Trophoblast cell (in vitro differentiated cells and primary cell): Measurements from ENCODE around the gene SF3A2.

Source experiments
- DNase-seq, 2 donors: peaks; one replicate each; pipeline ENCODE4 v3.0.0-alpha.2; 2016
- H2AFZ ChIP-seq: 2 replicates; pipeline ENCODE4 v1.6.1; 2013; ENCODE audit warnings: low read length, moderate library complexity, mild to moderate bottlenecking; ENCODE audit not compliant: insufficient read depth, poor library complexity
- H2AK5ac ChIP-seq: 2 replicates; pipeline ENCODE4 v1.6.1; 2013; ENCODE audit warnings: mild to moderate bottlenecking, low read length
- H2BK120ac ChIP-seq: 2 replicates; pipeline ENCODE4 v1.6.1; 2013; ENCODE audit warnings: low read length, mild to moderate bottlenecking, moderate library complexity; ENCODE audit not compliant: insufficient read depth, poor library complexity
- H2BK12ac ChIP-seq: 2 replicates; pipeline ENCODE4 v1.6.1; 2013; ENCODE audit warnings: mild to moderate bottlenecking, low read length, moderate library complexity
- H2BK5ac ChIP-seq: 2 replicates; pipeline ENCODE4 v1.6.1; 2013; ENCODE audit warnings: low read length, low read depth, moderate library complexity, mild to moderate bottlenecking; ENCODE audit not compliant: poor library complexity
- H3K14ac ChIP-seq: 2 replicates; pipeline ENCODE4 v1.6.1; 2013; ENCODE audit warnings: mild to moderate bottlenecking, low read length
- H3K18ac ChIP-seq: 2 replicates; pipeline ENCODE4 v1.6.1; 2013; ENCODE audit warnings: mild to moderate bottlenecking, low read length
- H3K23ac ChIP-seq: 2 replicates; pipeline ENCODE4 v1.6.1; 2013; ENCODE audit warnings: low read length
- H3K27ac ChIP-seq: 2 replicates; pipeline ENCODE4 v1.5.1; 2013; ENCODE audit warnings: low read depth, mild to moderate bottlenecking, inconsistent platforms, low read length, moderate library complexity
- H3K27me3 ChIP-seq: 2 replicates; pipeline ENCODE4 v1.6.1; 2013; ENCODE audit warnings: inconsistent platforms, mild to moderate bottlenecking, low read length, moderate library complexity; ENCODE audit not compliant: insufficient read depth
- H3K36me3 ChIP-seq, 2 experiments: 1 replicate in 1 of 2; 2 replicates in 1 of 2; pipeline ENCODE4 v1.6.1; 2013; ENCODE audit warnings: low read length in 2 of 2, mild to moderate bottlenecking in 2 of 2, moderate library complexity in 1 of 2; ENCODE audit not compliant: insufficient read depth in 2 of 2, control insufficient read depth in 1 of 2
- H3K4ac ChIP-seq: 2 replicates; pipeline ENCODE4 v1.6.1; 2013; ENCODE audit warnings: low read depth, mild to moderate bottlenecking, low read length, moderate library complexity
- H3K4me1 ChIP-seq, 2 experiments: 1 replicate in 1 of 2; 2 replicates in 1 of 2; pipeline ENCODE4 v1.6.1; 2013; ENCODE audit warnings: low read length in 2 of 2, mild to moderate bottlenecking in 2 of 2, moderate library complexity in 1 of 2; ENCODE audit not compliant: insufficient read depth in 2 of 2, control insufficient read depth in 1 of 2
- H3K4me2 ChIP-seq: 2 replicates; pipeline ENCODE4 v1.6.1; 2013; ENCODE audit warnings: inconsistent platforms, mild to moderate bottlenecking, low read length, moderate library complexity
- H3K4me3 ChIP-seq: 2 replicates; pipeline ENCODE4 v1.5.1; 2013; ENCODE audit warnings: mild to moderate bottlenecking, low read depth, low read length, inconsistent platforms
- H3K79me1 ChIP-seq: one replicate; pipeline ENCODE4 v1.6.1; 2013; ENCODE audit warnings: low read length
- H3K79me2 ChIP-seq: 2 replicates; pipeline ENCODE4 v1.6.1; 2013; ENCODE audit warnings: low read length, mild to moderate bottlenecking; ENCODE audit not compliant: control insufficient read depth, insufficient read depth, poor library complexity
- H3K9ac ChIP-seq: 2 replicates; pipeline ENCODE4 v1.6.1; 2013; ENCODE audit warnings: mild to moderate bottlenecking, low read length
- H3K9me3 ChIP-seq: 2 replicates; pipeline ENCODE4 v1.6.1; 2013; ENCODE audit warnings: low read depth, mild to moderate bottlenecking, control low read depth, inconsistent platforms, low read length; ENCODE audit not compliant: insufficient read depth
- H4K12ac ChIP-seq: 2 replicates; pipeline ENCODE4 v1.6.1; 2013; ENCODE audit warnings: low read depth, mild to moderate bottlenecking, low read length, moderate library complexity
- H4K8ac ChIP-seq: 2 replicates; pipeline ENCODE4 v1.6.1; 2013; ENCODE audit warnings: low read depth, mild to moderate bottlenecking, low read length, moderate library complexity
- H4K91ac ChIP-seq: one replicate; pipeline ENCODE4 v1.6.1; 2013; ENCODE audit warnings: low read depth, mild to moderate bottlenecking, low read length, moderate library complexity
- WGBS: extraction: QIAGEN DNeasy Blood & Tissue Kit; methylation state at CpG from one replicate; pipeline ENCODE4 v1.1.7; 2013; ENCODE audit warnings: missing lambda C conversion rate; ENCODE audit not compliant: insufficient read length, insufficient coverage; ENCODE audit errors: extremely low coverage; 5-methylcytosine and 5-hydroxymethylcytosine counted together

Gene SF3A2

DNA sequence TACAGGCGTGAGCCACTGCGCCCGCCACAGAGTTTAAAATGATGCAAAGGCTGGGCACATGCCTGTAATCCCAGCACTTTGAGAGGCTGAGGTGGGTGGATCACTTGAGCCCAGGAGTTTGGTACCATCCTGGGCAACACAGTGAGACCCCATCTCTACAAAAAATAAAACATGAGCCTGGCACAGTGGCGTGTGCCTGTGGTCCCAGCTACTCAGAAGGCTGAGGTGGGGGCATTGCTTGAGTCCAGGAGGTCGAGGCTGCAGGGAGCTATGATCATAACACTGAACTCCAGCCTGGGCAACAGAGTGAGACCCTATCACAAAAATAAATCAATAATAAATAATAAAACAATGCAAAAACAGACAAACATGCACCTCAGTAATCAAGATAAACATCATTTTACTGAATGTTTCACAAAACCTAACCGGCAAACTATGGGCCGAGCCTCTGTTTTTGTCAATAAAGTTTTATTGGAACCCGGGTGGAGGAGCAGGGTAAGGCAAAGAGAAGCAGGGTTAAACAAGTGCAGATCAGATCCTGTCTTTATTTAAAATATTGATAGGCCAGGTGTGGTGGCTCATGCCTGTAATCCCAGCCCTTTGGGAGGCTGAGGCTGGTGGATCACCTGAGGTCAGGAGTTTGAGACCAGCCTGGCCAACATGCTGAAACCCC, 47.3 kb downstream of the SF3A2 start:
- no peak overlapping the region for H4K8ac ChIP-seq
- no CpG with 5 or more reads among the region's 8 CpGs for WGBS
- no peak overlapping the region for H2AFZ ChIP-seq
- H3K9ac ChIP-seq = no peak overlapping the region
- H3K4ac ChIP-seq = no peak overlapping the region
- H2BK120ac ChIP-seq = no peak overlapping the region
- H2BK12ac ChIP-seq = no peak overlapping the region
- H3K36me3 ChIP-seq = no peaks in the 10 kb centered on the region
- H3K9me3 ChIP-seq = peaks cover 6% of the 10 kb centered on the region
- H2BK5ac ChIP-seq = no peak overlapping the region
- H3K79me1 ChIP-seq = peaks cover 3% of the 10 kb centered on the region
- no peak overlapping the region for H3K14ac ChIP-seq
- H2AK5ac ChIP-seq = no peak overlapping the region
- DNase-seq = no peak
- no peak overlapping the region for H4K91ac ChIP-seq
- H3K4me3 ChIP-seq = no peak overlapping the region
- H3K4me2 ChIP-seq = no peak overlapping the region
- no peak overlapping the region for H3K23ac ChIP-seq
- no peaks in the 10 kb centered on the region for H3K79me2 ChIP-seq
- H3K27me3 ChIP-seq = peaks cover 14% of the 10 kb centered on the region
- H4K12ac ChIP-seq = no peak overlapping the region
- H3K27ac ChIP-seq = no peak overlapping the region
- no peak overlapping the region for H3K18ac ChIP-seq
- H3K4me1 ChIP-seq = peaks cover 7 to 8% of the 10 kb centered on the region in 2 experiments

DNA sequence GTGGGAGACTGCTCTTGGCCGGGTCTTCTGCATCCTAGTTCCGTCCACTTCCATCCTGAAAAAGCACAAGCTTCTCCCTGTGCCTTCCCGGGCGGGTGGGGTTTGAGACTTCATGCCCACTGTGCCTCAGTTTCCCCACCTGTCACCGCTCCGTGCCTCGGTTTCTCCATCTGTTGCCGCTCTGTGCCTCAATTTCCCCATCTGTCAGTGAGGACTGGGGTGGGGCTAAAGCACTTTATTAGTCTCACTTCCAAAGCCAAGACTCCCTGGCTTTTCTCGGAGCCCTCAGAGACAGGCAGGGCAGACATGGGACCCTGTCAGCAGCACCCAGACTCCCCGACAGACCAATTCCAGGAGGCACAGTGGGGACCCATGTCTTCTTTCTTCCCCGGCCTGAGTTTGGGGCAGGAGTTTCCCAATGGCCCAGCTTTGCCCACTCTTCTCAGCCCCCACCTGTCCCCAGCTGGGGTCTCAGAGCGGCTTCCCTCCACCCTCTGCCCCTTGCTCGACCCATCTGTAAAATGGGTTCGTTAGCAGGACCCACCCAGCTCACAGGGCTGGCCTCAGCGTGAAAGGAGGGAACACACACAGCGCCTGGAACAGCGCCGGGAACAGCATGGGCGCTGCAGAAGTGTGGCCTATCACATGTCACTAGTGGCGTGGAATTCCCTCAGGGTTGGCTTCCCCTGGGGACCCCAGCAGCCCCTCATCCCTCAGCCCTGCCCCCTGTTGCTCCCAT, 49.9 kb downstream of the SF3A2 start:
- H3K27me3 ChIP-seq = peaks cover 40% of the 10 kb centered on the region
- H2BK12ac ChIP-seq = no peak overlapping the region
- H3K27ac ChIP-seq = no peak overlapping the region
- no peak overlapping the region for H2AFZ ChIP-seq
- peaks cover 3% of the 10 kb centered on the region for H3K79me1 ChIP-seq
- H3K9ac ChIP-seq = no peak overlapping the region
- WGBS = no CpG with 5 or more reads among the region's 20 CpGs
- no peak overlapping the region for H3K23ac ChIP-seq
- H3K9me3 ChIP-seq = peaks cover 18% of the 10 kb centered on the region
- H3K4me3 ChIP-seq = no peak overlapping the region
- H2BK5ac ChIP-seq = no peak overlapping the region
- DNase-seq = no peak
- H4K8ac ChIP-seq = no peak overlapping the region
- peaks cover 17 to 26% of the 10 kb centered on the region in 2 experiments for H3K4me1 ChIP-seq
- no peaks in the 10 kb centered on the region for H3K79me2 ChIP-seq
- no peak overlapping the region for H4K12ac ChIP-seq
- no peak overlapping the region for H3K14ac ChIP-seq
- H3K18ac ChIP-seq = no peak overlapping the region
- no peaks in the 10 kb centered on the region for H3K36me3 ChIP-seq
- H2BK120ac ChIP-seq = no peak overlapping the region
- H2AK5ac ChIP-seq = no peak overlapping the region
- H3K4me2 ChIP-seq = no peak overlapping the region
- no peak overlapping the region for H4K91ac ChIP-seq
- no peak overlapping the region for H3K4ac ChIP-seq

DNA sequence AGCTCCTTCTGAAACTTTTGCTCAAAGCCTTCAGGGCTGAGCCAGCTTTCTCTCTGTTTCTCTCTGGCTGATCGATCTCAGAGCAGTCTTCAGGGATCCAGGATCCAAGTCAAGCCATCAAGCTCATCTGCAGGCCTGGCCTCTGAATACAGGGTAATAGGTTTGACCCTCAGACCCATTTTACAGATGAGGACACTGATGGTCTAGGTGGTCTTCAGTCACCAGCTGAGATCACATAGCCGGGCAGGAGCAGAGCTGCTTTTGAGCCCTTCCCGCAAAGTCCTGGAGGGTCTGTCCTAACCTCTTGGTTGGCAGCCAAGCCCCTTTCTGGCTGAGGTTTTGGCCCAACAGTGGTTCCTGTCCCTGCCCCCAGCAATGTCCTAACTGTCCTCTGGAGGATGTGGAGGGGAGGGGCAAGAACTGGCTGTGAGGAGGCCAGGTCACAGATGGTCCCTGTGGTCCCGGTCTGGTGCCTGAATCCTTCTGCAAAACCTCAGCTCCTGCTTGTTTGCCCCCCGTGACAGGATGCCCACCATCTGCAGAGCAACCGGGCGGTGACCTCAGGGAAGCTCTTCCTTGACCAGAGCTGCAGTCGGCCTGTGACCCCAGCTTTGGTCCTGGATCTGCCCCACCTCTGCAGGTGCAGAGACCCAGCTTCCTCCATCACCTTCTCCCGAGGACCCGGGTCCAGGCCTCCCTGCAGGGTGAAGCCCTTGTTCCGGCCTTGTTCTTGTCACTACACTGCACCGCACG, 51.1 kb downstream of the SF3A2 start:
- H3K27me3 ChIP-seq = peaks cover 49% of the 10 kb centered on the region
- H3K4ac ChIP-seq = no peak overlapping the region
- no peak overlapping the region for H3K4me3 ChIP-seq
- H3K14ac ChIP-seq = no peak overlapping the region
- H3K27ac ChIP-seq = no peak overlapping the region
- H4K12ac ChIP-seq = no peak overlapping the region
- no peak for DNase-seq
- no peaks in the 10 kb centered on the region for H3K79me1 ChIP-seq
- no peak overlapping the region for H4K91ac ChIP-seq
- no peak overlapping the region for H4K8ac ChIP-seq
- H2AFZ ChIP-seq = no peak overlapping the region
- H2BK12ac ChIP-seq = no peak overlapping the region
- H3K9me3 ChIP-seq = peaks cover 20% of the 10 kb centered on the region
- no peak overlapping the region for H2BK120ac ChIP-seq
- H3K36me3 ChIP-seq = no peaks in the 10 kb centered on the region
- H3K9ac ChIP-seq = no peak overlapping the region
- no peak overlapping the region for H2AK5ac ChIP-seq
- no CpG with 5 or more reads among the region's 13 CpGs for WGBS
- peaks cover 9 to 20% of the 10 kb centered on the region in 2 experiments for H3K4me1 ChIP-seq
- no peak overlapping the region for H3K23ac ChIP-seq
- no peak overlapping the region for H3K18ac ChIP-seq
- no peak overlapping the region for H3K4me2 ChIP-seq
- H2BK5ac ChIP-seq = no peak overlapping the region
- H3K79me2 ChIP-seq = no peaks in the 10 kb centered on the region

DNA sequence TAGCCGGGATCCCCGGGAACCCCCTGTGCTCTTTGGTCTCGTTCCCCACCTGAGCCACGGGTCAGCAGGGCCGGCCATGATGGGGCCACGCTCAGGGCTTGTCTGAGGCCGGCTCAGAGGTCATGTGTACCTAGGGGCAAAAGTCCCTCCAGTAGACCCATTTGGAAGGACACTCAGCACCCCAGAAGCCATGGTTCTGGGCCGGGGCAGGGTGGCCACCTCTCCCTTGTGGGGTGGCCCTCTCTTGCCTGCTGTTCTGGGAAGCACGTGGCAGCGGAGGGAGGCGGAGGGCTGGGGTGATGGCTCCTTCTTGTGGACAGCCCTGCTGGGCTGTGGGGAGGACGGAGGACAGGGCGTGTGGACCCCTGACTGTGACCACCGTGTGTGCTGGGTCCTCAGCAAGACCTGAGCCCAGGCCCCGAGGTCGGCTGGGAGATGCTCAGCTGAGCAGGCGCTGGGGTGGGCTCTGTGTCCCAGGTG, 51.8 kb downstream of the SF3A2 start:
- Histone ChIP-seq H4K91ac (no peak overlapping the region), H3K79me2 (no peaks in the 10 kb centered on the region), H3K18ac (no peak overlapping the region), H3K27ac (no peak overlapping the region), H3K4ac (no peak overlapping the region), H3K79me1 (no peaks in the 10 kb centered on the region), H3K4me3 (no peak overlapping the region), H2AK5ac (no peak overlapping the region), H4K12ac (no peak overlapping the region), H4K8ac (no peak overlapping the region), H3K9me3 (peaks cover 20% of the 10 kb centered on the region), H3K4me1 (peaks cover 9 to 20% of the 10 kb centered on the region in 2 experiments), H2BK5ac (no peak overlapping the region), H3K4me2 (no peak overlapping the region), H2BK120ac (no peak overlapping the region), H3K14ac (no peak overlapping the region), H2BK12ac (no peak overlapping the region), H3K23ac (no peak overlapping the region), H3K9ac (no peak overlapping the region), H2AFZ (no peak overlapping the region), H3K27me3 (peaks cover 49% of the 10 kb centered on the region), H3K36me3 (no peaks in the 10 kb centered on the region)
- DNase-seq = no peak
- no CpG with 5 or more reads among the region's 17 CpGs for WGBS
